GM19043 (cell line): ENCODE measurements around the gene BEX1.

ENCODE experiments used
- ATAC-seq: cut with Tn5 transposase; IDR thresholded peaks from one replicate; pipeline ENCODE4 v1.9.1; 2021; ENCODE audit warnings: low read depth; ENCODE audit not compliant: unreplicated experiment

The BEX1 gene

DNA sequence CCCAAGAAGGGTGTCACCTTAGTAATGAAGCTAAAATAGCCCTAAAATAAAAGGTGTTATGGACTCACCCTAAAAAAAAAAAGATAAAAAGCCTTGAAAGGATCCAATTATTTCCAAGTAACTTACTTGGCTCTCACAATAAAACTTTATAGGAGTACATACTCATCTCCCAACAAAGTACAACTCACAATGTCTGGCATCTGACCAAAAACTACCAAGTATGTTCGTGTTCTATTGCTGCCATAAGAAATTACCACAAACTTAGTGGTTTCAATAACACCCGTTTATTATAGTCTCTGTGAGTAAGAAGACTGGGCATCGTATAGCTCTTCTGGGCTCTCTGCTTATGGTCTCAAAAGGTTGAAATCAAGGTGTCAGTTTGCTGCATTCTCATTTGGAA, 51.0 kb downstream of the BEX1 start:
- no peak for ATAC-seq
